Progenitor cell of endocrine pancreas (in vitro differentiated cells): ENCODE results near the gene ATXN7. TPM values are rescaled to one million over a fixed set of nuclear protein-coding genes. Genes with fewer than 3 reads are reported as not detected.

Source experiments
- DNase-seq: peaks from one replicate; pipeline ENCODE4 v3.0.0; 2021; ENCODE audit warnings: low spot score; ENCODE audit not compliant: unreplicated experiment
- H3K27ac Mint-ChIP-seq: 2 replicates; pipeline ENCODE4 v1.8.0; 2021; ENCODE audit warnings: mild to moderate bottlenecking, moderate library complexity, mixed read lengths
- H3K27me3 Mint-ChIP-seq: 2 replicates; pipeline ENCODE4 v1.8.0; 2021; ENCODE audit warnings: mixed read lengths
- H3K36me3 Mint-ChIP-seq: 2 replicates; pipeline ENCODE4 v1.8.0; 2022; ENCODE audit warnings: mixed read lengths; ENCODE audit not compliant: insufficient read depth
- H3K4me1 Mint-ChIP-seq: 2 replicates; pipeline ENCODE4 v1.8.0; 2021; ENCODE audit warnings: low read depth, mixed read lengths
- H3K4me3 Mint-ChIP-seq: 2 replicates; pipeline ENCODE4 v1.8.0; 2021; ENCODE audit warnings: low read depth, mild to moderate bottlenecking, moderate library complexity, mixed read lengths
- H3K9me3 Mint-ChIP-seq: 2 replicates; pipeline ENCODE4 v1.8.0; 2021; ENCODE audit warnings: low read depth, mixed read lengths
- CTCF ChIP-seq: fragments of 200-600 bp; sonication (generic); IDR thresholded peaks from one replicate; pipeline ENCODE4 v1.5.0; 2021; ENCODE audit warnings: antibody characterized with exemption, mild to moderate bottlenecking; ENCODE audit not compliant: unreplicated experiment
- total RNA-seq: library from RNA; stranded (reverse); gene quantifications from 2 replicates; pipeline ENCODE4 v1.2.1, GENCODE V29; 2021

ATXN7 gene
- total RNA-seq, 1 donor from 2014 or later: 36.7 TPM

GRCh38 chr3:63819151-63819398 is 44.6 kb upstream of the ATXN7 start, which contains the start of gene C3orf49:
Gene C3orf49 (plus strand): TSS chr3:63819299. CDS start chr3:63819472, 173 bp downstream.
- H3K9me3 Mint-ChIP-seq: no peaks in the 10 kb centered on the region
- TF ChIP-seq CTCF: no peak
- no peaks in the 10 kb centered on the region for H3K27me3 Mint-ChIP-seq
- peaks cover 14% of the 10 kb centered on the region for H3K4me1 Mint-ChIP-seq
- H3K4me3 Mint-ChIP-seq: no peak within 1 kb of the TSS
- DNase-seq: no peak
- no peaks in the 10 kb centered on the region for H3K36me3 Mint-ChIP-seq
- H3K27ac Mint-ChIP-seq: no peak within 1 kb of the TSS

- Mint-ChIP-seq H3K27me3 (no peaks in the 10 kb centered on the region), H3K36me3 (peaks cover 6% of the 10 kb centered on the region), H3K27ac (no peak overlapping the region), H3K9me3 (no peaks in the 10 kb centered on the region), H3K4me3 (no peak overlapping the region), H3K4me1 (no peaks in the 10 kb centered on the region)
- no peak for DNase-seq
- TF ChIP-seq CTCF: no peak
Measured at GRCh38 chr3:63824309-63824708, 39.4 kb upstream of the ATXN7 start.

- DNase-seq: no peak
- no peak for TF ChIP-seq CTCF
- no peak overlapping the region for H3K4me3 Mint-ChIP-seq
- H3K9me3 Mint-ChIP-seq: no peaks in the 10 kb centered on the region
- no peak overlapping the region for H3K27ac Mint-ChIP-seq
- H3K27me3 Mint-ChIP-seq: no peaks in the 10 kb centered on the region
- H3K4me1 Mint-ChIP-seq: no peaks in the 10 kb centered on the region
- peaks cover 20% of the 10 kb centered on the region for H3K36me3 Mint-ChIP-seq
Measured at GRCh38 chr3:63830526-63830925, 33.1 kb upstream of the ATXN7 start.

GRCh38 chr3:63832395-63832794 is 31.3 kb upstream of the ATXN7 start:
- no peak overlapping the region for H3K27ac Mint-ChIP-seq
- no peaks in the 10 kb centered on the region for H3K9me3 Mint-ChIP-seq
- no peaks in the 10 kb centered on the region for H3K4me1 Mint-ChIP-seq
- H3K27me3 Mint-ChIP-seq: no peaks in the 10 kb centered on the region
- DNase-seq: no peak
- H3K36me3 Mint-ChIP-seq: peaks cover 18% of the 10 kb centered on the region
- TF ChIP-seq CTCF: no peak
- no peak overlapping the region for H3K4me3 Mint-ChIP-seq

- peaks cover 8% of the 10 kb centered on the region for H3K9me3 Mint-ChIP-seq
- H3K27me3 Mint-ChIP-seq: no peaks in the 10 kb centered on the region
- no peaks in the 10 kb centered on the region for H3K4me1 Mint-ChIP-seq
- no peak for TF ChIP-seq CTCF
- no peak overlapping the region for H3K4me3 Mint-ChIP-seq
- H3K36me3 Mint-ChIP-seq: peaks cover 8% of the 10 kb centered on the region
- DNase-seq: no peak
- H3K27ac Mint-ChIP-seq: no peak overlapping the region
Measured at GRCh38 chr3:63841704-63842103, 22.0 kb upstream of the ATXN7 start.

GRCh38 chr3:63842127-63842526 is 21.5 kb upstream of the ATXN7 start:
- H3K36me3 Mint-ChIP-seq: peaks cover 8% of the 10 kb centered on the region
- H3K4me1 Mint-ChIP-seq: no peaks in the 10 kb centered on the region
- H3K9me3 Mint-ChIP-seq: peaks cover 8% of the 10 kb centered on the region
- no peak for DNase-seq
- H3K27me3 Mint-ChIP-seq: no peaks in the 10 kb centered on the region
- H3K4me3 Mint-ChIP-seq: no peak overlapping the region
- no peak for TF ChIP-seq CTCF
- no peak overlapping the region for H3K27ac Mint-ChIP-seq
